ENCODE results near the gene COL6A2.
"Not testable (repeated sequence)": the region's sequence is repeated elsewhere in the genome, so short reads cannot be mapped to it uniquely, and the experiment has no call there.

Gene COL6A2

DNA sequence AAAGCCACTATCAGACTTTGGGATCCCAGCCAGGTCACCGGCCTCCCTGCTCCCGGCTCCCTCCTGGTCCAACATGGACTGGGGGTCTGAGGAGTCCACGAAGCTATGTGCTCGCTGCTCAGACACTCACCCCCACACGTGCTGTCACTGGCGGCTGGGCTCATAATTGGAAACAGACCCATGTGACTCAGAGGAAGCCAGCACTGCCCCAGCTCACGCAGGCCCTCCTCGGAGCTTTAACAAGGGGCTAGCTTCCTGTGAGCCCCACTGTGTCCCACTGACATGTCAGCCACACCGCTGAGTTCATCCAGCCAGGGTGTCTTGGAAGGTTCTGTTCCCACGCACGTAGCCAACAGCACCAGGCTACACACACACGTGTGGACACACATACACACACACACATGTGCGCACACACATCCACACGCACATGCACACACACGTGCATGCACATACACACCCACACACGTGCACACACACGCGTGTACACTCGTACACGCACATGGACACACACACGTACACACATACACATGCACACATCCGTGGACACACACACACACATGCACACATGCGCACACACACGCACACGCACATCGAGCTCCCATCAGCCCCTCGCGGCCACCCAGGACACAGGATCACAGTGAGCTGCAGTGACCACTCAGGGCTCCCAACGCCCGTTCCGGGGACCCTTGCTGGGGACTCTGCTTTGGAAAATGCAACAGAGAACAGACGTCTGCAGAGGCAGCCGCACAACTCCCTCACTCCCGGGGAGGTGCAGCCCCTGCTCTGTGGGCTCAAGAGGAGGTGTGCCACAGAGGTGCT lies 18.4 kb upstream of the COL6A2 start:
- no peak for DNase-seq

DNA sequence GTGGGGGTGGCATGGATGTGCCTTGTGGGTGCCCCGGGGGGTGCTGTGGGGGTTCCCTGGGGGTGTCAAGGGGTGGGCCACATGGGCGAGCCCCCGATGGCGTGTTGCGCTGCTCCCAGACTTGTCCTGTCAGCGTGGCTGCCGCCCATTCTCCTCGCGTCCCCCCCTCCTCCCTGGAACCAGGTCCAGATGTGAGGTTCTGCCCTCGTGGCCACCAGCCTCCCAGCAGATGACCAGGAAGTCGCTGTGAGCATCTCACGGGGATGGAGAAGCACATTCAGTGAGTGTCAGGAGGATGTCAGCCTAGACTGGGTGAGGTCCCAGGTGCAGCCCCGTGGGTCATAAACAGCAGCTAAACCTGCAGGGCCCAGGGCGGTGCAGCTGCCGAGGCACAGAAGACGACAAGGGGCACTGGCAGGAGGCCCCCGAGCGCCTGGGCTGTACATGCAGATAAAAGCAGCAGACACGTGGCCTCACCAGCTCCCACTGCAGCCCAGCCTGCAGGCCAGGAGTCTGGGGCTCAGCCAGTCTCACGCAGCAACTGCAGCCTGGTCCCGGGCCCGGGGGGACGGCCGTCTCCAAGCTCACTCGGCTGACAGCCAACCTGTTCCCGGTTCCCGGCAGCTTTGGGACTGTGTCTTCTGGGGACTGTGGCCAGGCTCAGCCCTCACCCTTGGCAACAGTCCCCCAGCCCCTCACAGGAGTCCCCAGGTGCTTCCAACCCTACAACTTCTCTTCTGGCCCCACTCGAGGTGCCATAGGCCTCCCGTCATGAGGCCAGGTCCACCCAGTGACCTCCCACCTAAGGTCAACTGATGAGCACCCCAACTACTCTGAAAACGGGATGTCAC lies 17.5 kb upstream of the COL6A2 start:
- DNase-seq = no peak

DNA sequence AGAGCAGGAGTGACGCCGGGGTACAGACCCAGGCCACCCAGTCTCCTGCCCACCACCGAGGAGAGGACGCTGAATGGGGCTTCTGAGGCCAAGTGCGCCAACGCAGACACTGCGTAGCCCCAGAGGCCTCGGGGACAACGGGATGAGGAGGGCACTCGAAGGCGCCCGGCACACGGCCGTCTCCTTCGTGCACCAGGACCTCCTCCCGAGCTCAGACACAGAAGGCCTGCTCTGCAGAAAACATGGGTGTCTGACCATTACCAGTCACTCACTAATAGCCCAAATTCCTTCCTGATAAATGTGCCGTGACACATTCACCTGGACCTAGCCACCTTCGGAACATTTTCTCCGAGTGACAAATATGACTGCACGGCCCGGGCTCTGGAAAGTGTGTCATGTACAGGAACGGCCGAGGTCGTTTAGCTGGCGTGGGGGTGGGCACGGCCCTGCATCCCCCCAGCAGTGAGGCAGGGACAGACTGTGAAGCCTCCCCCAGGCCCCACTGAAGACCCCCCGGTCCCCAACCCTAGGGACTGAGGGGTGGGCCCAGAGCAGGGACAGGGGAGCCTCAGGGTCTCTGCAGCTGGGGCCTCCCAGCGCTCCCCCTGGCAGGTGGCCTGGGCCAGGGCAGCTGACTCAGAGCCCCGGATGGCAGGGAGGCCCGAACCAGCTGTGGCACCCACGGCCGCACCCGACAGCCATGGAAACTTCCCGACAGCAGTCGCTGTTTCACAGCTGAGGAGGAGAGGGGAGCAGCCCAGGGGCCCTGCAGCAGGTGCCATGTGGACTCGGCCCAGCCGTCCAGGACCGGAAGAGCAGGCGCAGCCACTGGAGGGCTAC lies 16.7 kb upstream of the COL6A2 start:
- DNase-seq = no peak

DNA sequence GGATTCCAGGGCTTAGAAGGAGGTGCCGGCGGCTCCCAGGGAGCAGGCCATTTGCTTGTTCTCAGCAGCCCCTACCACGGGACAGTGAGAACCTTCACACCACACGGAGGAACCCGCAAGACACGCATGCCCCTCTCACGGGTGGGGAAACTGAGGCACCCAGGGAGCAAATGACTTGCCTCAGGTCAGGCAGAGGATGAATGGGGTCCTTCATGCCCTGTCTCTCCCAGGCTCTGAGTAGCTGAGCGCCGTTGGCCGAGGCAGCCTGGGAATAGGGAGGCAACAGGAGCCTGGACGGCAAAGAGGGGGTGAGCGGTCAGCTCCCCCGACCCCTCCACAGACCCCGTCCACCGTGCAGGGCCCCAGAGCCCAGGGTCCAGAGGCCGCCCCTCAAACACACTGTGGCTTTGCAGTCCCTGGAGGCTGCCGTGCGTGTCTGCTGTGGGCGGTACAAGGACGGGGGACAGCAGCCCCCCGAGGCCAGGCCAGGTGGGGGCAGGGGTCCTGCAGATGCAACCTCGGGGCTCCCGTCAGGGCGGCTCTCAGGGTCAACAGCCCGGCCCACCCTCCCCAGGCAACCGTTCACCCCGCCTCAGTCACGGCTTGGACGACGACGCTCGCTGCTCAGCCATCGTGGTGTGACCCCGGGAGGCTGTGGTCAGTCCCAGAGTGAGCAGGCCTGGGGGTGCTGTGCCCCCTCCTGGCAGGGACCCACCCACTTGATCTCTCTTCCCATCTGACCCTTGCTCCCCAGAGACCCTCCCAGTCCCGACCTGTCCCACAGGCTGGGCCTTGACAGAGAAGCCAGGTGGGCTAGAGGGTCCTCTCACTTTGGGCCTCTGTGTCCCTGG lies 15.8 kb upstream of the COL6A2 start:
- DNase-seq = no peak

DNA sequence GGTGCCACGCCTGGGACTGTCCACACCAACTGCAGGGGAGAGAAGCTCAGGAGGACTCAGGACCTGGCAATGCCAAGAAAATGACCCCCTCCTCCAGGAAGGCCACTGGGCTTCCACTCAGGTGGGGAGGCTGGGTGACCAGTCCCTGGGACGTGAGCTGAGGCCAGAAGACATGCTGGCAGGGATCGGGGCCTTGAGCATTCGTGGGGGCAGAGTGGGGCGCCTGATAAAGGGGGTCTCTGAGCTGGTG lies 15.3 kb upstream of the COL6A2 start:
- DNase-seq = no peak

DNA sequence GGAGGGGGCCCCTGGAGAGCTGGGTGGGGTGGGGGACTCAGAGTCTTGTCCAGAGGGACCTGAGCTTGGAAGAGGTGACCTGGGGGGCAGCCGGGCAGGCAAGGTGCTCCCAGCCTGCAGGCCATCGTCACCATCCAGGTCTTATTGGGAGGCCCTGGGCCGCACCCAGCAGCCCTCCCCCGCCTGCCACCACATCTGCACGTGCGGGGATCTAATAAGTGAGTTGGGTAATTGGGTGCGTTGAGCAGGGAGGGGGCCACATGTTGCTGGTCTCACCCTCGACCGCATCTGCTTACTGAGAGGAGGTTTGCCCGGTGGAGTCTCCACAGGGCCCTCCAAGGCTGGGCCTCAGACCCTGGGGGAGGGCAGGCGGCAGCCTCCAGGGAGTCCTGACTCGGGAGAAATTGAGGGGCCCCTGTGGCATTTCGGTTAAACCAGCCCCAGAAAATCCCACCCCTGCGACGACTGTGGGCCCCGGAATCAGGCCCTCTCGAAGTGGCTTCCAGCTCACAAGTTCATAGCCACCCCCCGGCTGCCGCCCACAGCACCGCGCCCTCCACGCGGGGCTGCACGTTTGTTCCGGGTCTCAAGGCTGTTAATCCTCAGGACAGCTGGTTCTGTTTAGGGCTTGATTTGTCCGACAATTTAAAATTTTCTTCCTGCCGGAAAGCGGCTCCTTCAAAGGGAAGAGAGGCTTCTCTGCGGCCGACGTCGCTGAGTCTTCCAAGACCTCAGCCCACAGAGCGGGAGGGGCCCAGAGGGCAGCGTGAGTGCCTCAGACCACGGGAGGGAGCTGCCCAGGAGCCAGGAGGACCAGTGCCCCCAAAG lies 14.7 kb upstream of the COL6A2 start:
- no peak for DNase-seq

DNA sequence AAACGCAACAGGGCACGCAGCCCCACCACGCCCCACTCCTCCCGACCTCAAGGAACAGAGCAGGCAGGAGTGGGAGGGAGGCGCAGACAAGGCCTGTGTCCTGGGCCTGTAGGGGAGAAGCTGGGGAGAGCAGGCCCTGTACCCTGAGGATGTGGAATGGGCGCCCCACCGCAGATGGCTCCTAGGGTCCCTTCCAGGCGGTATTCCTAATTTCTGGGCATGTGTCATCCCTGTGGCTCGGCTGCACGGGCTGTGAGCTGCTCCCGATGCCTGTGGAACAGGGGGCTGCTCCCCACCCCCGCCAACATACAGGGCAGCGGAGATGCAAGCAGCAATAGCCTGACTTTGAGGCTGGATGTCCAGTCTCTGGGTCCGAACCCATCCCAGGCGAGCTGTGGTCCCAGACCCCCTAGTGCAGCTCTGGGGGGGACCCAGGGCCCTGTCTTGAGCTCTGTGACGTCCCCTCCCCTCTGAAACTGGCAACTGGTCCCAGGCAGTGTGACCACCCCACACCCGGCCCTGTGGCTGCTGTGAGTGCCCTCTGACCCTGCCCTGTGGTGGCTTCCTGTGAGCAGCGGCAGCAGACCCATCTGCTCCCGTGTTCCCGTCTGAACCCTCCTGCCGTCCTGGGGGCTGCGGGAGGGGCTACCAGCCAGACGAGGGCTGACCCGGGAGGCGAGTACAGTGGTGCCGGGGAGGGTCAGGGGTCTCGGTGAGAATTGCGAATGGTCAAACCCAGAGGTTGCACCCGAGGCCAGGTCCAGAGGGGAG lies 13.9 kb upstream of the COL6A2 start:
- DNase-seq = no peak

DNA sequence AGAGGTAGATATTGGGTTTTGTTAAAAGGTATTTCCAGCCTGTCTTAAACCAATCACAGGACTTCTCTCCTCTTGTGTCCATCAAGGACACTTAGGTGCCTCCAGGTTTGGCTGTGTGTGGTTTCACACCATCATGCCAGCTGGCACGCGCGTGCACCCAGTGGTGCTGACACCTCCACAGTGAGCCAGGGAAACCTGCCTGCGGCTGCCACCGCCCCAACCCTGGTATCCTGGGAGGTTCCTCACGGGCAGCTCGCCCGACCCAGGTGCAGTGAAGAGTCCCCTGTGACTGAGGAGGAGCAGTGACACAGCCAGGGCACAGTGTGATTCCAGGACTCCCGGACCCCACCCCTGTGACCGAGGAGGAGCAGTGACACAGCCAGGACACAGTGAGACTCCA lies 13.2 kb upstream of the COL6A2 start:
- DNase-seq = no peak

DNA sequence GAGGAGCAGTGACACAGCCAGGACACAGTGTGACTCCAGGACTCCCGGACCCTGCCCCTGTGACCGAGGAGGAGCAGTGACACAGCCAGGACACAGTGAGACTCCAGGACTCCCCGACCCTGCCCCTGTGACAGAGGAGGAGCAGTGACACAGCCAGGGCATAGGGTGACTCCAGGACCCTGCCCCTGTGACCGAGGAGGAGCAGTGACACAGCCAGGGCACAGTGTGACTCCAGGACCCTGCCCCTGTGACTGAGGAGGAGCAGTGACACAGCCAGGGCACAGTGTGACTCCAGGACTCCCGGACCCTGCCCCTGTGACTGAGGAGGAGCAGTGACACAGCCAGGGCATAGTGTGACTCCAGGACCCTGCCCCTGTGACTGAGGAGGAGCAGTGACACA lies 12.7 kb upstream of the COL6A2 start:
- not testable (repeated sequence) for DNase-seq

DNA sequence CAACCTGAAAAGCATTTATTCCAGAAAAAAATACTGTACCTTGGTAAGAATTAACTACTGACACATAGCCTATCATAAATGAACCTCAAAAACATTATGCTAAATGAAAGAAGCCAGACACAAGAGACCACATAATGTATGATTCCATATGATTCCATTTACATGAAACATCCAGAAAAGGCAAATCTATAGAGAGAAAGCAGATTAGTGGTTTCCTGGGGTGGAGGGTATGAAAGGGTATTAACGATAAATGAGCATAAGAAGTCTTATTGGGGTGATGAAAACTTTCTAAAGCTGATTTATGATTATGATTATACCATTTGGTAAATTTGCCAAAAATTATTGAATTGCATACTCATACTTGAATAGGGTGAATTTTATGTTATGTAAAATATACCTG lies 10.3 kb upstream of the COL6A2 start:
- no peak for DNase-seq

DNA sequence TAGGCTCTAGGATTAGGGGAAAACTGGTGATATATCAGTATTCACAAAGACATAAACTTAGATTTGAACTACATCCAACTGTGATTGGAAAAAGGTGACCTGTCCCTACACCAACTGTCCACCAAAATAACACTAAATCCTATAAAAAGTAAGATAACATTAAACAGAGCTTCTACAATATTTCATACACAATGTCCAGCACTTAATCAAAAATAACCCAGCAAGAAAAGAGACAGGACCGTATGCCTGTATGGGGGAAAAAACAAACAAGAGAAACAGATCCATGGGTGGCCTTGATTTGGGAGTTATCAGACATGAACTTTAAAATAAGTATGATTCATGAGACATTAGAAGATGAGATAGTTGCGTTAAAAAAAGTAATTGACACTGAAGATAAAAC lies 9.7 kb upstream of the COL6A2 start:
- DNase-seq = no peak

DNA sequence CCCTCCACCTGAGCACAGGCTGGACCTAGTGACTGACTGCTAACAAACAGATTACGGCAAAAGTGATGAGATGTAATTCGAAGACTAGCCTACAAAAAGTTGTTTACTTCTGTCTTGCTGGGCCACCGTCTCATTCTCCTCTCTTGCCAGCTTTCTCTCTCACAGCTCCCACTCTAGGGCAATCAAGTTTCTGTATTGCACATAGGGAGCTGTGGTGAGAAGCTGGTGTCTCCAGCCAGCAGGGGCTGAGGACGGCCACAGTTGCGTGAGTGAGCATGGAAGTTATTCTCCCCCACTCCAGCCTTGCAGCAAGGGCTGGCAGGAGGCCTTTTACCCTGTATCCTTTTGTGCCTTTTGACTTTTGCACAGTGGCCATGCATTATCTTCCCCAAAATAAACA lies 8.6 kb upstream of the COL6A2 start:
- DNase-seq = no peak

DNA sequence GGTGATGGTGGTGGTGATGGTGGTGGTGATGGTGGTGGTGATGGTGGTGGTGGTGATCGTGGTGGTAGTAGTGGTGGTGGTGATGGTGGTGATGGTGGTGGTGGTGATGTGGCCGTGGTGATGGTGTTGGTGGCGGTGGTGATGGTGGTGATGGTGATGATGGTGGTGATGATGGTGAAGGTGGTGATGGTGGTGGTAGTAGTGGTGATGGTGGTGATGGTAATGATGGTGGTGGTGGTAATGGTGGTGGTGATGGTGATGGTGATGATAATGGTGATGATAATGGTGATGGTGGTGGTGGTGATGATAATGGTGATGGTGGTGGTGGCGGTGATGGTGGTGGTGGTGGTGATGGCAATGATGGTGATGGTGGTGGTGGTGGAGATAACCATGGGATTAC lies 6.8 kb upstream of the COL6A2 start:
- DNase-seq = no peak

DNA sequence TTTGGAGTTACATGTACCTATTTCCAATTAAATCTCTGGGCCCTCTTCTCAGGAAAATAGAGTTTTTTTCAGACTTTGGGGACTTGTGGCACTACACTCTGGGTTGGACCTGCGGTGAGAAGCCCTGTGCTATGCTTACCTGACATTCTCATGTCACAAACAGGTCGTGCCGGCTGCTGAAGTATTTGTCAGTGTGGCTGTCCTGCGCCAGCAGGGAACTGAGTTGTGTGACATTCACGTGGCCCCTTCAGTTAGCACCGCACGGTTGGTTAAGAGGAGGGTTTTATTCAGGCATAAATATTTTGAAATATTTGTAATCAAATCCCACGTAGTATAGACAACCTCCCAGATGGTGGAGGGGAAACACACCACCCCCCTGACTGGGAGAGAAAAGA lies 6.3 kb upstream of the COL6A2 start:
- no peak for DNase-seq

DNA sequence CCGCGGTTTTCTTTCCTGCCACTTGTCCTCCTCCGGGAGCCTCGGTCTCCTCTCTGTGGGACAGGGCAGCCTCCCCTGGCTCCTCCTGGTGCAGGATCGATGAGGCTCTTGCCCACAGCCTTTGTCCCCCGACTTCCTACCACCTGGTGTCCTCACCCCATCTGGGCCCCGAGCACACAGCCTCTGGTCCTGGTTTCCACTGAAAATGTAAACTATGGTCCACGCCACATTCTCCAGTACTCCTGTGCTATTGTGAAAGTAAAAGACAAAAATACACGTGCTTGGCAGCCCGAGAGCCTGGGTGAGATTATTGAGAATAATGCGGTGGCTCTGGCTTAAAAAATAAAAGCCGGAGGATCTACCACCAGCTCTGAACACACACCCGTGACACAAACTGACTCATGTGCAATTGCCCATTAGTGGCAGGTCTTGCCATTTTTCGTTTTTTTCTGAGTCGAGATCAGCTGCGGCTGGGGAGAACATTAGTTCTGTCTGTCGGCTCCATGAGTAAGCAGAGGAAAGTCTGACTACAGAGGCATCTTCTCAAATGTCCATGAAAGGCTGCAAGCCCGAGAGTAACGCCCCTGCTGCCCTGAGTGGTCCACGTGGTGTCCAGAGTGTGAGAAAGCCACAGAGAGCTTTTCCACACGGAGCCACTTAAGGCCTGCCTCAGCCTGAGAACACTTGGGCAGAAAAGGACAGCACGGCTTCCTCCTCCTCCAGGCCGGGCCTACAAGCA lies 5.7 kb upstream of the COL6A2 start:
- no peak for DNase-seq

DNA sequence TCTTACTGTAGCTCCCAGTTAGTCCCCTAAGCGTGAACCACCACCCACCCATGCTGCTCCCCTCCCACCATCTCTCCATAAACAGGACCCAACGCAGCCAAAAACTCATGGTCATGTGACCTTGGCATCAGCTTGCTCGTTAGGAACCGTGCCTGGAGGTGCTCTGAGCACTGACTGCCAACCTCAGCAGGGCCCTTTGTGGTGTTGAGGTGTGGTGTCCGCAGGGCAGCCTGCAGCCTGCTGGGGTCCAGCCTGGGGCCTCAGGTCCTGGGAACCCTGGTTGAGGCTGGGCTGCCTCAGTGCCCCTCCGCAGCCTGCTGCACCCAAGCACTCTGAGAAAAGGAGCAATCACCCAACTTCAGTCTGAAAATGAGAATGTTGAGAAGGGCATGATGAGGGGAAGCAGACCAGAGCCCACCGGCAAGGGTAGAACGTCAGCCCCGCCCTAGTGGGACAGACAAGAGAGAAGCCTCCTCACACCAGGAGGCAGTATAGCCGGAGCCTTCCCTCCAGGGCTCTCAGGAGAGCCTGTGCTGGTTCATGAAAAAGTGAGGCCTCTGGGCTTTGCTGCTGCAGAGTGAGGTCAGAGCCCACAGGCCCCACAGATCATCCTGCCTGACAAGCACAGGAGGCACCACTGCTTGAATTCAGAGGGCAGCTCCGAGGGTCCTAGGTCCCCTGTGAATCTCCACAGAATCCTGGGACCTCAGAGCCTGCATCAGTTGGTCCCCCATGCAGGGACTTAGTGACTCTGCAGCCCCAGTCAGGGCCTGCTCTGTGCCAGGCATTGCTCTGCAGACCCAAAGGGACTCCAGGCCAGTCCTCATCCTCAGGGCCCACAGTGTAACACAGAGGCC lies 4.9 kb upstream of the COL6A2 start:
- no peak for DNase-seq

DNA sequence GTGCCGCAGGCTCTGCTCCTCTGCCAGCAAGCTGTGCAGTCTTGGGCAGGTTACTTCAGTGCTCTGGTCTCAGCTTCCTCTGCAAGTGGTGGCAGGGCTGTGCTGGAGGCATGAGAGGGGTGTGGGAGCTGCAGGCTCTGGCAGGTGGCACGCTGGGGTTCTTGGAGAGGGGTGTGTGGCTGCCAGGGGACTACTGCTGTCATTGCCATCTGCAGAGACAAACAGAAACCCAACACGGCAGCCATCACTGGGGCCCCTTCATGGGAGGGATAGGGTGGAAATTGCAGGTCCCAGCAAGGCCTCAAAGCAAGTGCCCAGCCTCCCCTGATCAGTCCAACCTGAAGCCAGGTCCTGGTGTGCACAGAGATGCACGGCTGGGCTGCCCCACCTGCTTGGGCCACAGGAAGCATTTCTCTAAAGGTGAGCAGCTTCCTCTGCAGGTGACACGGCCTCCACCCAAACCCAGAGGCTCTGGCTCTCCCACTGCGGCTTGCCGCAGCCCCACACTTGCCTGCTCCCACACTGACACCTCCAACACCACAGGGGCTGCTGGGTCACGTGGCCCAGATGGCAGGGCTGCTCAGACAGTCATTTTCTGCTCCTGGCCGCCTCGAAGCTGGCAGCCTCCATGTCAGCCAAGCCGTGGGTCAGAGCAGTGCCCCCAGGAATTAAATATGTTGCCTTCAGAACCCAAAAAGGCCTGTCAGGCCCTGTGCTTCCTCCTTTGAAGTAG lies 4.1 kb upstream of the COL6A2 start:
- DNase-seq = no peak

DNA sequence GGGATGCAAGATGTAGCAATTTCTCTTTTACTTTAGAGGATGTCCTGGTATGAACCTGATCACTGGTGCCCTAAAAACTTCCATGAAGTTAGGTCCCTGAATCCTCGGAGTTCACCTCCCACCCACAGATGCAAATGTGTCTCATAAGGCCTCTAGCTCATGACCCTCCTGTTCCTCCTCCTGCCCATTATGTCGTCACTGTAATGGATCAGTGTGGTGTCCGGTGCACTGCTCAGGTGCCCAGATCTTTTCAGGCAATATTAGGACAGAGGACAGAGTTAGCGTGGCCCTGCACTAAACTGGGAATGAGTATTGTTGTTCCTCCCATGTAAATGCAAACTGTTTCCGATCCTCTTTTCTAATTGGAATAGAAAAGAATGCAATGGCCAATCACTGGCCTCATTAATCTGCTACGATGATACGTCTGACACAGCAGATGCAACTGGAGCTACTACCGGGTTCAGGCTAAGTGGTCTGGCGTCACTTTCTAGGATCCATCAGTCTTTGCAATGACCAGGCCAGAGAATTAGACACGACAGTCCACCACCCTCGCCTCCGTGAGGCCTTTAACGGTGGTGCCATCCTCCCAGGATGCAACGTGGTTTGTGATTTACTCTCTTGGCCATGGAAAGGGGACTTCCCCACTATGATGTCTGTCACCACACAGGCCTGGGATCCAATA lies 3.4 kb upstream of the COL6A2 start:
- DNase-seq = no peak
